ENCODE measurements around the gene ABI3BP.

The ABI3BP gene

GRCh38 chr3:100900671-100901335 lies 92.4 kb downstream of the ABI3BP start:
- no peak overlapping the region for H3K9ac ChIP-seq (ENCODE audit: low read length)
- peaks cover 27% of the 10 kb centered on the region for H3K4me1 ChIP-seq (ENCODE audit: control insufficient read depth, insufficient read depth, low read length)
- H3K36me3 ChIP-seq (ENCODE audit: control insufficient read depth, insufficient read depth, low read length, severe bottlenecking), result peaks cover 8% of the 10 kb centered on the region
- DNase-seq (ENCODE audit: low read depth), result peak; percentile 43
- no peak overlapping the region for H3K4me3 ChIP-seq (ENCODE audit: low read length)
- H3K9me3 ChIP-seq (ENCODE audit: control insufficient read depth, low read length), result no peaks in the 10 kb centered on the region
- no peaks in the 10 kb centered on the region for H3K27me3 ChIP-seq (replicated peaks; ENCODE audit: control insufficient read depth, insufficient read depth, low read length)

- Histone ChIP-seq H3K27me3 (replicated peaks; ENCODE audit: control insufficient read depth, insufficient read depth, low read length) (no peaks in the 10 kb centered on the region), H3K9ac (ENCODE audit: low read length) (no peak overlapping the region), H3K9me3 (ENCODE audit: control insufficient read depth, low read length) (no peaks in the 10 kb centered on the region), H3K4me3 (ENCODE audit: low read length) (no peak overlapping the region), H3K36me3 (ENCODE audit: control insufficient read depth, insufficient read depth, low read length, severe bottlenecking) (peaks cover 8% of the 10 kb centered on the region), H3K4me1 (ENCODE audit: control insufficient read depth, insufficient read depth, low read length) (peaks cover 27% of the 10 kb centered on the region)
- DNase-seq (ENCODE audit: low read depth), result no peak
These were observed 93.7 kb downstream of the ABI3BP start for GRCh38 chr3:100899440-100900091.

- no peak for DNase-seq (ENCODE audit: low read depth)
These were observed 94.5 kb downstream of the ABI3BP start for GRCh38 chr3:100898681-100899080.

DNA sequence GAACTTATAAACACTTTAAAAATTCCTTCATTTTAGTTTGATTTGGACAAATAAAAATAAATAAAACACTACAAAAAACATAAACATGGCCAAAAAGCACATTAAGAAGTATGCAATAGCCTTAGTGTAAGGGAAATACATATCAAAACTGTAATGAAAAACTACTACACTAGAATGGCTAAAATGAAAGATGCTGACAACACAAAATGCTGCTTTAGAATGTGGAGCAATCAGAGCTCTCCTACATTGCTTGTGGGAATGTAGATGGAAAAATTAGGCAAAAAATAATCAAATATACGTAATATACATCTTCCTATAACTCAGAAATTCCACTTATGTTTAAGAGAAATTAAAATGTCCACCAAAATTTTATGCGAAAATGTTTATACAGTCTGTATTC lies 96.2 kb downstream of the ABI3BP start:
- DNase-seq (ENCODE audit: low read depth), result no peak
- H3K4me3 ChIP-seq (ENCODE audit: low read length), result no peak overlapping the region
- peaks cover 15% of the 10 kb centered on the region for H3K36me3 ChIP-seq (ENCODE audit: control insufficient read depth, insufficient read depth, low read length, severe bottlenecking)
- H3K4me1 ChIP-seq (ENCODE audit: control insufficient read depth, insufficient read depth, low read length), result peaks cover 17% of the 10 kb centered on the region
- H3K27me3 ChIP-seq (replicated peaks; ENCODE audit: control insufficient read depth, insufficient read depth, low read length), result no peaks in the 10 kb centered on the region
- no peak overlapping the region for H3K9ac ChIP-seq (ENCODE audit: low read length)
- H3K9me3 ChIP-seq (ENCODE audit: control insufficient read depth, low read length), result no peaks in the 10 kb centered on the region

More at GRCh38 chr3:100898681-100899080, 94.5 kb downstream of the ABI3BP start:
- Histone ChIP-seq H3K4me1 (ENCODE audit: control insufficient read depth, insufficient read depth, low read length) (peaks cover 27% of the 10 kb centered on the region), H3K9me3 (ENCODE audit: control insufficient read depth, low read length) (no peaks in the 10 kb centered on the region), H3K9ac (ENCODE audit: low read length) (no peak overlapping the region), H3K4me3 (ENCODE audit: low read length) (no peak overlapping the region), H3K27me3 (replicated peaks; ENCODE audit: control insufficient read depth, insufficient read depth, low read length) (no peaks in the 10 kb centered on the region), H3K36me3 (ENCODE audit: control insufficient read depth, insufficient read depth, low read length, severe bottlenecking) (peaks cover 8% of the 10 kb centered on the region)

DNA sequence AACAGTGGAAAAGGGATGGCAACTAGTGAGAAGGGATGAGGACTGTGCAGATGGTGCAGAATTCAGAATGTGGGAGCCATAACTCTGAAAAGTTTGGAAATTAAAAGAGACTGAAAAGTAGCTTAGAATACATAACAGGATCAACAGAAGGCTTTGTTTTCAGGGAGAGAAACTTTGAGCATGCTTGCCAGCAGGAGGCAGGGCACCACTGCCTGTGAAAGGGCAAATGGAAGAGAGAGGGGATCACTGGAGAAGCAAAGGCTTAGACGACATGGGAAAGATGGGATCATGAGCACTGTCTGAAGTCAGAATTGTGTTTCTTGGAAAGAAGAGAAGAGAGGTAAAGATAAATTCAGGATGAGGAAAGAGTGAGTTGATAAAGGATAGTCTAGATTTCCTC lies 99.6 kb downstream of the ABI3BP start:
- Histone ChIP-seq H3K9ac (ENCODE audit: low read length) (no peak overlapping the region), H3K27me3 (replicated peaks; ENCODE audit: control insufficient read depth, insufficient read depth, low read length) (no peaks in the 10 kb centered on the region), H3K4me1 (ENCODE audit: control insufficient read depth, insufficient read depth, low read length) (peaks cover 9% of the 10 kb centered on the region), H3K9me3 (ENCODE audit: control insufficient read depth, low read length) (no peaks in the 10 kb centered on the region), H3K36me3 (ENCODE audit: control insufficient read depth, insufficient read depth, low read length, severe bottlenecking) (peaks cover 13% of the 10 kb centered on the region), H3K4me3 (ENCODE audit: low read length) (no peak overlapping the region)
- peak; percentile 56 for DNase-seq (ENCODE audit: low read depth)

- H3K9ac ChIP-seq (ENCODE audit: low read length), result no peak overlapping the region
- H3K4me1 ChIP-seq (ENCODE audit: control insufficient read depth, insufficient read depth, low read length), result peaks cover 9% of the 10 kb centered on the region
- no peak for DNase-seq (ENCODE audit: low read depth)
- H3K27me3 ChIP-seq (replicated peaks; ENCODE audit: control insufficient read depth, insufficient read depth, low read length), result no peaks in the 10 kb centered on the region
- H3K36me3 ChIP-seq (ENCODE audit: control insufficient read depth, insufficient read depth, low read length, severe bottlenecking), result peaks cover 9% of the 10 kb centered on the region
- H3K9me3 ChIP-seq (ENCODE audit: control insufficient read depth, low read length), result no peaks in the 10 kb centered on the region
- no peak overlapping the region for H3K4me3 ChIP-seq (ENCODE audit: low read length)
These were observed 100.1 kb downstream of the ABI3BP start for GRCh38 chr3:100893108-100893507.

DNA sequence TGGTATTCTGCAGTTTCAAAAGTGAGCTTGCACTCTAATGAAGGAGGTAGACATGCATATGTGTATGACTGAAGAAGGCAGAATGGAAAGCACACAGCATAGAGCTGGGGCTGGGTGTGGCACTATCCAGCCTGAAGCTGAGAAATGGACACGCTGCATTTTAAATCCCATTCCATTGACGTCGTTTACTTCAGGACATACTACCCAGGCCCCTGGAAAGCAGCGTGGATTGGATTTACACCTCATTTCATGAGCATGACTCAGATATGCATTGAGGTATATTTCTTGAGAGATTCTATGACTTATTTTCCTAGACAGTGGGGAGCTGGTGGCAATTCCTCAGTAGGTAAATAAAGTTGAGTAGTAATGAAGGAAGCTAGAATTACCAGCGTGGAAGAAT lies 101.4 kb downstream of the ABI3BP start:
- H3K4me1 ChIP-seq (ENCODE audit: control insufficient read depth, insufficient read depth, low read length), result peaks cover 9% of the 10 kb centered on the region
- no peaks in the 10 kb centered on the region for H3K9me3 ChIP-seq (ENCODE audit: control insufficient read depth, low read length)
- no peaks in the 10 kb centered on the region for H3K27me3 ChIP-seq (replicated peaks; ENCODE audit: control insufficient read depth, insufficient read depth, low read length)
- H3K36me3 ChIP-seq (ENCODE audit: control insufficient read depth, insufficient read depth, low read length, severe bottlenecking), result peaks cover 7% of the 10 kb centered on the region
- H3K9ac ChIP-seq (ENCODE audit: low read length), result no peak overlapping the region
- H3K4me3 ChIP-seq (ENCODE audit: low read length), result no peak overlapping the region
- DNase-seq (ENCODE audit: low read depth), result no peak

DNA sequence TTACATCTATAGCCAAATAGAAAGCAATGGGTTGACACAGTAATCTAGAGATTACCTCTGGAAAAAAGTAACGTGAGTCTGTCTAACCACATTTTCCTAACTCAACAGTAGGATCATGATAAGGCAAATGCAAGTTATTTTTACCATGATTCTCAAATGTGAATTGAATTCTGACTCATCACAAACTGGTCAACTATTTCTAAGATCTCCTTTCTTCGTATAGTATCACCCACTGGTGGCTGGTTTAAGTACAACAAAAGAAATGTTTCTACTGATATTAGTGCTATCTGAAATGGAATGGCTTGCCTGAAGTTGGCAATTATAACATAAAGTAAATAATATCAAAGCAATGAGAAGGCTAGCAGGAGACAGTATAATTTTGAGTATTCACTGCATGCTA lies 102.2 kb downstream of the ABI3BP start:
- DNase-seq (ENCODE audit: low read depth), result peak; percentile 54
- H3K9me3 ChIP-seq (ENCODE audit: control insufficient read depth, low read length), result no peaks in the 10 kb centered on the region
- H3K36me3 ChIP-seq (ENCODE audit: control insufficient read depth, insufficient read depth, low read length, severe bottlenecking), result peaks cover 8% of the 10 kb centered on the region
- no peak overlapping the region for H3K9ac ChIP-seq (ENCODE audit: low read length)
- peaks cover 9% of the 10 kb centered on the region for H3K4me1 ChIP-seq (ENCODE audit: control insufficient read depth, insufficient read depth, low read length)
- H3K27me3 ChIP-seq (replicated peaks; ENCODE audit: control insufficient read depth, insufficient read depth, low read length), result no peaks in the 10 kb centered on the region
- H3K4me3 ChIP-seq (ENCODE audit: low read length), result no peak overlapping the region

GRCh38 chr3:100888881-100889280 lies 104.3 kb downstream of the ABI3BP start:
- Histone ChIP-seq H3K4me1 (ENCODE audit: control insufficient read depth, insufficient read depth, low read length) (peaks cover 9% of the 10 kb centered on the region), H3K4me3 (ENCODE audit: low read length) (no peak overlapping the region), H3K9me3 (ENCODE audit: control insufficient read depth, low read length) (no peaks in the 10 kb centered on the region), H3K27me3 (replicated peaks; ENCODE audit: control insufficient read depth, insufficient read depth, low read length) (no peaks in the 10 kb centered on the region), H3K36me3 (ENCODE audit: control insufficient read depth, insufficient read depth, low read length, severe bottlenecking) (peaks cover 15% of the 10 kb centered on the region), H3K9ac (ENCODE audit: low read length) (no peak overlapping the region)
- DNase-seq (ENCODE audit: low read depth), result no peak

GRCh38 chr3:100882571-100882984 lies 110.6 kb downstream of the ABI3BP start:
- peaks cover 37% of the 10 kb centered on the region for H3K4me1 ChIP-seq (ENCODE audit: control insufficient read depth, insufficient read depth, low read length)
- no peaks in the 10 kb centered on the region for H3K9me3 ChIP-seq (ENCODE audit: control insufficient read depth, low read length)
- peak; percentile 31 for DNase-seq (ENCODE audit: low read depth)

DNA sequence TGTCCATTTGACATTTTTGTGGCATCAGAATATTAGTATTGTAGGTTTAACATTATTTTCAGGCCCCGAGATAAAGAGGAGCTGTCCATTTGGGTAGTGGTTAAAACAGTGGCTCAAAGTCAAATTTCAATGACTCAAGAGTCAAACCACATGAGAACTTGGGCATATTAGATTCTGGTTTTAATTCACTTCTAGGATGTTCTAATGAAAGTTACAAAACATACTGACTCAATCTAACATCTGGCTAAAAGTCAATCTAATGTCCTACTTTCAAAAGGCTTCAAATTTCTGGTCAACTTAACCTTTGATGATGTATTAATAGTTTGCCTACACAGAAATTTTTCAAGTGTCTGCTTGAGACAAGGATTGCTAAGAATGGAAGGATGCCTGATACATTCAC lies 112.4 kb downstream of the ABI3BP start:
- Histone ChIP-seq H3K36me3 (ENCODE audit: control insufficient read depth, insufficient read depth, low read length, severe bottlenecking) (peaks cover 9% of the 10 kb centered on the region), H3K4me1 (ENCODE audit: control insufficient read depth, insufficient read depth, low read length) (peaks cover 37% of the 10 kb centered on the region), H3K4me3 (ENCODE audit: low read length) (peak overlapping the region; percentile 58), H3K27me3 (replicated peaks; ENCODE audit: control insufficient read depth, insufficient read depth, low read length) (no peaks in the 10 kb centered on the region), H3K9me3 (ENCODE audit: control insufficient read depth, low read length) (no peaks in the 10 kb centered on the region), H3K9ac (ENCODE audit: low read length) (no peak overlapping the region)
- no peak for DNase-seq (ENCODE audit: low read depth)

More at GRCh38 chr3:100882571-100882984, 110.6 kb downstream of the ABI3BP start:
- H3K27me3 ChIP-seq (replicated peaks; ENCODE audit: control insufficient read depth, insufficient read depth, low read length), result no peaks in the 10 kb centered on the region
- H3K36me3 ChIP-seq (ENCODE audit: control insufficient read depth, insufficient read depth, low read length, severe bottlenecking), result peaks cover 12% of the 10 kb centered on the region
- H3K4me3 ChIP-seq (ENCODE audit: low read length), result no peak overlapping the region
- H3K9ac ChIP-seq (ENCODE audit: low read length), result no peak overlapping the region

Measured in adipocyte (in vitro differentiated cells).